ENCODE measurements around the gene NPW. TPM values are rescaled to one million over a fixed set of nuclear protein-coding genes. Genes with fewer than 3 reads are reported as not detected.
A peak's percentile ranks its signal among the peaks of the same experiment; 100 is the strongest.
"Not testable (repeated sequence)": the region's sequence is repeated elsewhere in the genome, so short reads cannot be mapped to it uniquely, and the experiment has no call there.

Gene NPW
- total and polyA plus RNA-seq, 11 donors, result 0.19 to 0.69 TPM; not detected in 9

GRCh38 chr16:2008631-2009163 lies 10.9 kb upstream of the NPW start:
- H3K36me3 ChIP-seq, result no peaks in the 10 kb centered on the region
- TF ChIP-seq POLR2A (IDR thresholded peaks at IDR 0.05) (no peak), CTCF (IDR thresholded peaks at IDR 0.05) (no peak)
- WGBS, 4 donors, result 7 to 17% (median 7%) methylated on average over 16 to 23 of the region's 23 CpGs
- peak overlapping the region; percentile 69 to 100 (median 94) for H3K4me3 ChIP-seq
- peaks cover 20 to 66% (median 48%) of the 10 kb centered on the region in 12 donors for H3K4me1 ChIP-seq
- intact Hi-C loops (cut with DNase I), result loop anchor here in 2 of 10 donors (2.0 to 10.0 kb wide), 3 partner anchors 24 to 496 kb away; partner anchors contain the start of genes GFER (in 1 of the 2) and TRAF7 (in 1 of the 2)
- H3K9me3 ChIP-seq, result no peaks in the 10 kb centered on the region
- peak overlapping the region; percentile 58 to 94 (median 88) for H3K27ac ChIP-seq
- ATAC-seq (no peak), DNase-seq (peak in 2 of 5 donors; percentile 23 to 32)
- no peaks in the 10 kb centered on the region for H3K27me3 ChIP-seq

- H3K27me3 ChIP-seq, result no peaks in the 10 kb centered on the region
- H3K4me3 ChIP-seq, result peak overlapping the region; percentile 69 to 100 (median 94)
- H3K9me3 ChIP-seq, result no peaks in the 10 kb centered on the region
- intact Hi-C loops (cut with DNase I), result loop anchor here in 2 of 10 donors (2.0 to 10.0 kb wide), 3 partner anchors 24 to 496 kb away; partner anchors contain the start of genes GFER (in 1 of the 2) and TRAF7 (in 1 of the 2)
- ATAC-seq (peak in 2 of 4 donors; percentile 2 to 15), DNase-seq (peak in 2 of 5 donors; percentile 33 to 34)
- peaks cover 20 to 60% (median 43%) of the 10 kb centered on the region in 12 donors for H3K4me1 ChIP-seq
- 0 to 1% (median 0%) methylated on average over 1 to 55 of the region's 55 CpGs for WGBS, 4 donors
- TF ChIP-seq POLR2A (IDR thresholded peaks at IDR 0.05) (no peak), CTCF (IDR thresholded peaks at IDR 0.05) (no peak)
- peak overlapping the region; percentile 58 to 94 (median 88) for H3K27ac ChIP-seq
- no peaks in the 10 kb centered on the region for H3K36me3 ChIP-seq
Observed at GRCh38 chr16:2009164-2009711, 10.3 kb upstream of the NPW start.

GRCh38 chr16:2009791-2010510 lies 9.6 kb upstream of the NPW start, which contains the start of gene ZNF598:
TSS of gene ZNF598 (minus strand) at chr16:2009821.
- DNase-seq (peak; percentile 87 to 91 (median 88)), ATAC-seq (peak; percentile 90 to 97 (median 96))
- H3K36me3 ChIP-seq, result no peaks in the 10 kb centered on the region
- H3K9me3 ChIP-seq, result no peaks in the 10 kb centered on the region
- H3K27me3 ChIP-seq, result no peaks in the 10 kb centered on the region
- TF ChIP-seq POLR2A (IDR thresholded peaks at IDR 0.05) (peak in 1 of 2 donors; percentile 92), CTCF (IDR thresholded peaks at IDR 0.05) (peak in 2 of 12 donors; percentile 6 to 24)
- intact Hi-C loops (cut with DNase I), result loop anchor here in 3 of 10 donors (2.0 to 10.0 kb wide), 4 partner anchors 25 to 495 kb away; partner anchors contain the start of genes GFER (in 1 of the 3) and TRAF7 (in 1 of the 3)
- peak within 1 kb of the TSS; percentile 58 to 98 (median 93) for H3K27ac ChIP-seq
- peak within 1 kb of the TSS; percentile 69 to 100 (median 94) for H3K4me3 ChIP-seq
- peaks cover 20 to 53% (median 38%) of the 10 kb centered on the region in 12 donors for H3K4me1 ChIP-seq
- 1 to 6% (median 3%) methylated on average over 21 to 52 of the region's 52 CpGs for WGBS, 4 donors

DNA sequence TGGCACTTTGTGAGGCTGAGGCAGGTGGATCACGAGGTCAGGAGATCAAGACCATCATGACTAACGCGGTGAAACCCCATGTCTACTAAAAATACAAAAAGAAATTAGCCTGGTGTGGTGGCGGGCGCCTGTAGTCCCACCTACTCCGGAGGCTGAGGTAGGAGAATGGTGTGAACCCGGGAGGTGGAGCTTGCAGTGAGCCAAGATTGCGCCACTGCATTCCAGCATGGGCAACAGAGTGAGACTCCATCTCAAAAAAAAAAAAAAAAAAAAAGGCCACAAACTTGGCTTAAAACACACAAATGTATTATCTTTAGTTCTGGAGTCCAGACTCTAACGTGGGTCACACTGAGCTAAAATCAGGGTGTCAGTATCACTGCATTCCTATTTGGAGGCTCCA lies 7.9 kb upstream of the NPW start:
- H3K27me3 ChIP-seq, DNase-seq, H3K27ac ChIP-seq, H3K9me3 ChIP-seq, H3K4me3 ChIP-seq, ATAC-seq, H3K36me3 ChIP-seq: not testable (repeated sequence)
- peaks cover 20 to 35% (median 29%) of the 10 kb centered on the region in 12 donors for H3K4me1 ChIP-seq
- intact Hi-C loops (cut with DNase I), result loop anchor here in 1 of 10 donors (5.0 kb wide), 1 partner anchor 141 kb away; no protein-coding TSS in a partner anchor
- WGBS, 4 donors, result 83 to 92% (median 88%) methylated on average over 9 of the region's 9 CpGs

All from heart left ventricle (tissue), 16 donors.